Smooth muscle cell (in vitro differentiated cells): ENCODE data around the gene ANGPT4. TPM values are rescaled to one million over a fixed set of nuclear protein-coding genes. Genes with fewer than 3 reads are reported as not detected.

ENCODE experiments used
- DNase-seq: peaks from one replicate; lab custom pipeline; 2025; ENCODE audit not compliant: unreplicated experiment; lab: John Stamatoyannopoulos, UW
- H2AFZ ChIP-seq: fragments of 200-600 bp; sonication (generic); 2 replicates; pipeline ENCODE4 v1.6.0; 2016; ENCODE audit warnings: antibody characterized with exemption, low read depth, mild to moderate bottlenecking
- H3F3A ChIP-seq: fragments of 200-600 bp; sonication (generic); 2 replicates; pipeline ENCODE4 v1.6.0; 2017; ENCODE audit warnings: antibody characterized with exemption, low read depth
- H3K27ac ChIP-seq: fragments of 200-600 bp; sonication (generic); 2 replicates; pipeline ENCODE4 v1.5.1; 2016; ENCODE audit warnings: low read depth, mild to moderate bottlenecking
- H3K27me3 ChIP-seq: fragments of 200-600 bp; sonication (generic); 2 replicates; pipeline ENCODE4 v1.6.1; 2016; ENCODE audit warnings: low read depth, mild to moderate bottlenecking
- H3K36me3 ChIP-seq: fragments of 200-600 bp; sonication (generic); 2 replicates; pipeline ENCODE4 v1.5.1; 2016; ENCODE audit warnings: low read depth
- H3K4me1 ChIP-seq: fragments of 200-600 bp; sonication (generic); 2 replicates; pipeline ENCODE4 v1.5.1; 2016; ENCODE audit warnings: low read depth
- H3K4me2 ChIP-seq: fragments of 200-600 bp; sonication (generic); 2 replicates; pipeline ENCODE4 v1.6.0; 2016; ENCODE audit warnings: mild to moderate bottlenecking
- H3K4me3 ChIP-seq: fragments of 200-600 bp; sonication (generic); 2 replicates; pipeline ENCODE4 v1.5.1; 2016; ENCODE audit warnings: mild to moderate bottlenecking
- H3K79me2 ChIP-seq: fragments of 200-600 bp; sonication (generic); 2 replicates; pipeline ENCODE4 v1.6.0; 2016; ENCODE audit warnings: low read depth, mild to moderate bottlenecking
- H3K9ac ChIP-seq: fragments of 200-600 bp; sonication (generic); 2 replicates; pipeline ENCODE4 v1.6.0; 2016; ENCODE audit warnings: low read depth
- H3K9me3 ChIP-seq: fragments of 200-600 bp; sonication (generic); replicated peaks from 2 replicates; pipeline ENCODE4 v1.5.1; 2016; ENCODE audit warnings: low read depth
- H4K20me1 ChIP-seq: fragments of 200-600 bp; sonication (generic); 2 replicates; pipeline ENCODE4 v1.6.0; 2016; ENCODE audit warnings: low read depth
- WGBS: methylation state at CpG from one replicate; pipeline ENCODE4 v1.1.7; 2016; ENCODE audit warnings: low lambda C conversion rate; 5-methylcytosine and 5-hydroxymethylcytosine counted together
- polyA plus RNA-seq: library from polyadenylated mRNA; unstranded; fragments of >200 nt; fragmentation: Nextera tagmentation; extraction: Ambion mirVana; gene quantifications from 2 replicates; pipeline ENCODE4 v1.2.1, GENCODE V29; 2016
- total RNA-seq: library from RNA; depleted of rRNA; stranded (reverse); fragments of >200 nt; gene quantifications from 2 replicates; pipeline ENCODE4 v1.2.3, GENCODE V29; 2014
- TF ChIP-seq, protein P1 (sequence below): fragments of 200-600 bp; sonication (generic); IDR thresholded peaks from 2 replicates; pipeline ENCODE4 v1.5.1; 2017; ENCODE audit warnings: borderline replicate concordance, mild to moderate bottlenecking, antibody characterized with exemption; ENCODE audit not compliant: insufficient read depth, poor library complexity, severe bottlenecking

The ANGPT4 gene
- total and polyA plus RNA-seq, 2 experiments from 2014 or later, result 0.39 TPM; not detected in 1

GRCh38 chr20:962223-962622 lies 46.1 kb upstream of the ANGPT4 start:
- Histone ChIP-seq H3F3A (no peaks in the 10 kb centered on the region), H3K27ac (no peak overlapping the region), H3K4me1 (no peaks in the 10 kb centered on the region), H2AFZ (no peak overlapping the region), H3K4me2 (no peak overlapping the region), H3K79me2 (no peaks in the 10 kb centered on the region), H3K36me3 (no peaks in the 10 kb centered on the region), H3K27me3 (no peaks in the 10 kb centered on the region), H3K9ac (no peak overlapping the region), H3K4me3 (no peak overlapping the region), H3K9me3 (no peaks in the 10 kb centered on the region), H4K20me1 (no peaks in the 10 kb centered on the region)
- no peak for DNase-seq
- TF ChIP-seq, protein P1, sequence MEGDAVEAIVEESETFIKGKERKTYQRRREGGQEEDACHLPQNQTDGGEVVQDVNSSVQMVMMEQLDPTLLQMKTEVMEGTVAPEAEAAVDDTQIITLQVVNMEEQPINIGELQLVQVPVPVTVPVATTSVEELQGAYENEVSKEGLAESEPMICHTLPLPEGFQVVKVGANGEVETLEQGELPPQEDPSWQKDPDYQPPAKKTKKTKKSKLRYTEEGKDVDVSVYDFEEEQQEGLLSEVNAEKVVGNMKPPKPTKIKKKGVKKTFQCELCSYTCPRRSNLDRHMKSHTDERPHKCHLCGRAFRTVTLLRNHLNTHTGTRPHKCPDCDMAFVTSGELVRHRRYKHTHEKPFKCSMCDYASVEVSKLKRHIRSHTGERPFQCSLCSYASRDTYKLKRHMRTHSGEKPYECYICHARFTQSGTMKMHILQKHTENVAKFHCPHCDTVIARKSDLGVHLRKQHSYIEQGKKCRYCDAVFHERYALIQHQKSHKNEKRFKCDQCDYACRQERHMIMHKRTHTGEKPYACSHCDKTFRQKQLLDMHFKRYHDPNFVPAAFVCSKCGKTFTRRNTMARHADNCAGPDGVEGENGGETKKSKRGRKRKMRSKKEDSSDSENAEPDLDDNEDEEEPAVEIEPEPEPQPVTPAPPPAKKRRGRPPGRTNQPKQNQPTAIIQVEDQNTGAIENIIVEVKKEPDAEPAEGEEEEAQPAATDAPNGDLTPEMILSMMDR, result no peak
- WGBS, result 86% methylated on average over 3 of the region's 3 CpGs

DNA sequence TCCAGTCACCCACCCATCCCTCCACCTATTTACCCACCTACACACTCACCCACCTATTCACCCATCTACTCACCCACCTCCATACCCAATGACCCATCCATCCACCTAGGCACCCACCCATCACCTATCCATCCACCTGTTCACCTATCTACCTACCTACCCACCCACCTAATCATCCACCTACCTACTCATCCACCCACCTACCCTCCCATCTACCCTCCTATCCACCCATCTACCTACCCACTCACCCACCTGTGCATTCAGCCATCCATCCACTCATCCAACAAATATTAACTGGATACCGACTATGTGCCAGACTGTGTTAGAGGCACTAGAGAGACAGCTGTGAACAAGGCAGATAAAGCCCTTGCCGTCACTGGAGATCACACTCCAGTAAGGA lies 45.6 kb upstream of the ANGPT4 start:
- no peak for DNase-seq
- H3K4me1 ChIP-seq, result no peaks in the 10 kb centered on the region

GRCh38 chr20:959996-960615 lies 44.0 kb upstream of the ANGPT4 start:
- H3K4me3 ChIP-seq, result no peak overlapping the region
- H3K27me3 ChIP-seq, result no peaks in the 10 kb centered on the region
- no peak overlapping the region for H3K4me2 ChIP-seq
- DNase-seq, result no peak
- no peak overlapping the region for H3K9ac ChIP-seq
- no peak overlapping the region for H2AFZ ChIP-seq
- no peaks in the 10 kb centered on the region for H3K36me3 ChIP-seq
- H3F3A ChIP-seq, result no peaks in the 10 kb centered on the region
- H3K4me1 ChIP-seq, result no peaks in the 10 kb centered on the region
- 95% methylated on average over 16 of the region's 16 CpGs for WGBS
- TF ChIP-seq, protein P1, result no peak
- H3K9me3 ChIP-seq, result no peaks in the 10 kb centered on the region
- no peak overlapping the region for H3K27ac ChIP-seq
- no peaks in the 10 kb centered on the region for H4K20me1 ChIP-seq
- no peaks in the 10 kb centered on the region for H3K79me2 ChIP-seq

More for the DNA sequence above, 45.6 kb upstream of the ANGPT4 start:
- 80% methylated on average over 2 of the region's 2 CpGs for WGBS
- TF ChIP-seq, protein P1, result no peak
- no peak overlapping the region for H3K9ac ChIP-seq
- H3K79me2 ChIP-seq, result no peaks in the 10 kb centered on the region
- H3K4me3 ChIP-seq, result no peak overlapping the region
- no peaks in the 10 kb centered on the region for H3K36me3 ChIP-seq
- no peak overlapping the region for H2AFZ ChIP-seq
- no peaks in the 10 kb centered on the region for H3F3A ChIP-seq
- no peaks in the 10 kb centered on the region for H3K27me3 ChIP-seq
- H3K4me2 ChIP-seq, result no peak overlapping the region
- no peaks in the 10 kb centered on the region for H3K9me3 ChIP-seq
- H4K20me1 ChIP-seq, result no peaks in the 10 kb centered on the region
- H3K27ac ChIP-seq, result no peak overlapping the region
